ENCODE measurements around the gene TMEM255B. TPM values are rescaled to one million over a fixed set of nuclear protein-coding genes. Genes with fewer than 3 reads are reported as not detected.

Gene TMEM255B
- total RNA-seq, 1 experiment from 2014 or later: 26.3 TPM

DNA sequence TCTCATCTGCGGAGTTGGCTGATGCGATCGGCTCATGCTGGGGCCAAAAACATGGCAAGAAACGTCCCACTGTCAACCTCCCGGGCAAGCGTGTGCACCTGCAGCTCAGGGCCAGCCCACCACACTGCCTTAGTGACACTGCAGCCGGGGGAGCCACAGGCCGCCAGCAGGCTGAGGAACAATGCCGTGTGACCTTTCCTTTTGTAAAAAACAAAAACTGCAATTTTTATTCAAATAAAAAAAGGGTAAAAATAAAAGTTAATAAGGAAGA, 18.8 kb upstream of the TMEM255B start:
- CTCF ChIA-PET: no interaction called here
- no peaks in the 10 kb centered on the region for H3K9me3 ChIP-seq (ENCODE audit: control insufficient read depth, insufficient read depth, low read depth, low read length)
- in situ Hi-C loops (cut with HindIII; ENCODE audit: low pct_unique_long_range_greater_than_20kb, low sequenced_read_pairs) (no loop called here), intact Hi-C loops (cut with micrococcal nuclease; ENCODE audit: unreplicated experiment) (no loop called here)
- no peaks in the 10 kb centered on the region for H3K36me3 ChIP-seq (ENCODE audit: control insufficient read depth, insufficient read depth, low read length)
- POLR2A ChIA-PET: interaction anchor here (0.7 kb wide), 1 partner anchor 10 kb away, joined by 4 read pairs; no protein-coding TSS in a partner anchor
- BruUV-seq (replicated peaks): no TSS peak
- H3K4me3 ChIP-seq (ENCODE audit: low read depth in 2 of 2, low read length in 2 of 2): no peak overlapping the region
- H3K27ac ChIP-seq (ENCODE audit: low read length): no peak overlapping the region
- no peak for DNase-seq (ENCODE audit: low read depth, low spot score)
- TF ChIP-seq, protein P1, sequence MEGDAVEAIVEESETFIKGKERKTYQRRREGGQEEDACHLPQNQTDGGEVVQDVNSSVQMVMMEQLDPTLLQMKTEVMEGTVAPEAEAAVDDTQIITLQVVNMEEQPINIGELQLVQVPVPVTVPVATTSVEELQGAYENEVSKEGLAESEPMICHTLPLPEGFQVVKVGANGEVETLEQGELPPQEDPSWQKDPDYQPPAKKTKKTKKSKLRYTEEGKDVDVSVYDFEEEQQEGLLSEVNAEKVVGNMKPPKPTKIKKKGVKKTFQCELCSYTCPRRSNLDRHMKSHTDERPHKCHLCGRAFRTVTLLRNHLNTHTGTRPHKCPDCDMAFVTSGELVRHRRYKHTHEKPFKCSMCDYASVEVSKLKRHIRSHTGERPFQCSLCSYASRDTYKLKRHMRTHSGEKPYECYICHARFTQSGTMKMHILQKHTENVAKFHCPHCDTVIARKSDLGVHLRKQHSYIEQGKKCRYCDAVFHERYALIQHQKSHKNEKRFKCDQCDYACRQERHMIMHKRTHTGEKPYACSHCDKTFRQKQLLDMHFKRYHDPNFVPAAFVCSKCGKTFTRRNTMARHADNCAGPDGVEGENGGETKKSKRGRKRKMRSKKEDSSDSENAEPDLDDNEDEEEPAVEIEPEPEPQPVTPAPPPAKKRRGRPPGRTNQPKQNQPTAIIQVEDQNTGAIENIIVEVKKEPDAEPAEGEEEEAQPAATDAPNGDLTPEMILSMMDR (IDR thresholded peaks at IDR 0.05): no peak
- no peak for TF ChIP-seq SIN3A (IDR thresholded peaks at IDR 0.05; ENCODE audit: borderline replicate concordance, insufficient read depth, low read depth, low read length)
- no peak for TF ChIP-seq TCF7L2 (IDR thresholded peaks at IDR 0.05; ENCODE audit: low read depth, low read length)
- no peak for TF ChIP-seq POLR2AphosphoS5 (IDR thresholded peaks at IDR 0.05; ENCODE audit: low read depth, low read length)
- TF ChIP-seq, protein P2, sequence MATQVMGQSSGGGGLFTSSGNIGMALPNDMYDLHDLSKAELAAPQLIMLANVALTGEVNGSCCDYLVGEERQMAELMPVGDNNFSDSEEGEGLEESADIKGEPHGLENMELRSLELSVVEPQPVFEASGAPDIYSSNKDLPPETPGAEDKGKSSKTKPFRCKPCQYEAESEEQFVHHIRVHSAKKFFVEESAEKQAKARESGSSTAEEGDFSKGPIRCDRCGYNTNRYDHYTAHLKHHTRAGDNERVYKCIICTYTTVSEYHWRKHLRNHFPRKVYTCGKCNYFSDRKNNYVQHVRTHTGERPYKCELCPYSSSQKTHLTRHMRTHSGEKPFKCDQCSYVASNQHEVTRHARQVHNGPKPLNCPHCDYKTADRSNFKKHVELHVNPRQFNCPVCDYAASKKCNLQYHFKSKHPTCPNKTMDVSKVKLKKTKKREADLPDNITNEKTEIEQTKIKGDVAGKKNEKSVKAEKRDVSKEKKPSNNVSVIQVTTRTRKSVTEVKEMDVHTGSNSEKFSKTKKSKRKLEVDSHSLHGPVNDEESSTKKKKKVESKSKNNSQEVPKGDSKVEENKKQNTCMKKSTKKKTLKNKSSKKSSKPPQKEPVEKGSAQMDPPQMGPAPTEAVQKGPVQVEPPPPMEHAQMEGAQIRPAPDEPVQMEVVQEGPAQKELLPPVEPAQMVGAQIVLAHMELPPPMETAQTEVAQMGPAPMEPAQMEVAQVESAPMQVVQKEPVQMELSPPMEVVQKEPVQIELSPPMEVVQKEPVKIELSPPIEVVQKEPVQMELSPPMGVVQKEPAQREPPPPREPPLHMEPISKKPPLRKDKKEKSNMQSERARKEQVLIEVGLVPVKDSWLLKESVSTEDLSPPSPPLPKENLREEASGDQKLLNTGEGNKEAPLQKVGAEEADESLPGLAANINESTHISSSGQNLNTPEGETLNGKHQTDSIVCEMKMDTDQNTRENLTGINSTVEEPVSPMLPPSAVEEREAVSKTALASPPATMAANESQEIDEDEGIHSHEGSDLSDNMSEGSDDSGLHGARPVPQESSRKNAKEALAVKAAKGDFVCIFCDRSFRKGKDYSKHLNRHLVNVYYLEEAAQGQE (IDR thresholded peaks at IDR 0.05; ENCODE audit: insufficient read depth in 1 of 2, low read depth in 2 of 2, low read length in 1 of 2): no peak
- no peaks in the 10 kb centered on the region for H3K4me1 ChIP-seq (ENCODE audit: control insufficient read depth, insufficient read depth, low read length)
- no peaks in the 10 kb centered on the region for H3K27me3 ChIP-seq (ENCODE audit: control insufficient read depth, insufficient read depth, low read length)
- ATAC-seq: no peak

DNA sequence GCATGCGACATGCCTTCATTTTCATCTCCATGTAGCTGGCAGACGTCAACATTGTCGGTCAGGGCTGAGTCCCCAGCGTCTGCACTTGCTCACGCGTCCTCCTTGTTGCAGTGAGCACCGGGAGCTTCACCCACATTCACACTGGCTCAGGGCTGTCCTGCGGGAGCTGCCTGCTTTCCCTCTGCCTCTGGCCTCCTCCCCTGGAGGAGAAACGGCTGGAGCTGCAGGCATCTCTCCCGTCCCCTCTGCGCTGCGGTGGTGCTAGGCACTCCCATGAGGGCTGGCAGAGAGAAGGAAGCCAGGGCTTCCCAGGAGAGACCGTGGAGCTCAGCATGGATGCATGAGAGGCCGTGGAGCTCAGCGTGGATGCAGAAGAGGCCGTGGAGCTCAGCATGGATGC, 18.4 kb upstream of the TMEM255B start:
- no peaks in the 10 kb centered on the region for H3K36me3 ChIP-seq (ENCODE audit: control insufficient read depth, insufficient read depth, low read length)
- no peaks in the 10 kb centered on the region for H3K9me3 ChIP-seq (ENCODE audit: control insufficient read depth, insufficient read depth, low read depth, low read length)
- no TSS peak for BruUV-seq (replicated peaks)
- in situ Hi-C loops (cut with HindIII; ENCODE audit: low pct_unique_long_range_greater_than_20kb, low sequenced_read_pairs) (no loop called here), intact Hi-C loops (cut with micrococcal nuclease; ENCODE audit: unreplicated experiment) (no loop called here)
- H3K27ac ChIP-seq (ENCODE audit: low read length): no peak overlapping the region
- CTCF ChIA-PET: no interaction called here
- TF ChIP-seq TCF7L2 (IDR thresholded peaks at IDR 0.05; ENCODE audit: low read depth, low read length) (no peak), POLR2AphosphoS5 (IDR thresholded peaks at IDR 0.05; ENCODE audit: low read depth, low read length) (no peak), SIN3A (IDR thresholded peaks at IDR 0.05; ENCODE audit: borderline replicate concordance, insufficient read depth, low read depth, low read length) (no peak)
- TF ChIP-seq, protein P2 (IDR thresholded peaks at IDR 0.05; ENCODE audit: insufficient read depth in 1 of 2, low read depth in 2 of 2, low read length in 1 of 2): no peak
- TF ChIP-seq, protein P1 (IDR thresholded peaks at IDR 0.05): no peak
- ATAC-seq: no peak
- POLR2A ChIA-PET: interaction anchor here (0.7 kb wide), 1 partner anchor 9 kb away, joined by 4 read pairs; no protein-coding TSS in a partner anchor
- no peaks in the 10 kb centered on the region for H3K27me3 ChIP-seq (ENCODE audit: control insufficient read depth, insufficient read depth, low read length)
- no peaks in the 10 kb centered on the region for H3K4me1 ChIP-seq (ENCODE audit: control insufficient read depth, insufficient read depth, low read length)
- no peak overlapping the region for H3K4me3 ChIP-seq (ENCODE audit: low read depth in 2 of 2, low read length in 2 of 2)
- no peak for DNase-seq (ENCODE audit: low read depth, low spot score)

All from Panc1 (cell line).